ENCODE measurements around the gene SMOC2.
A peak's percentile ranks its signal among the peaks of the same experiment; 100 is the strongest.
"Not testable (repeated sequence)": the region's sequence is repeated elsewhere in the genome, so short reads cannot be mapped to it uniquely, and the experiment has no call there.

SMOC2 gene

GRCh38 chr6:168694797-168695196 is 253.8 kb downstream of the SMOC2 start:
- not testable (repeated sequence) for DNase-seq

GRCh38 chr6:168695701-168696100 is 254.7 kb downstream of the SMOC2 start:
- no peak for DNase-seq

GRCh38 chr6:168698923-168699322 is 257.9 kb downstream of the SMOC2 start:
- DNase-seq = no peak

GRCh38 chr6:168699631-168700295 is 258.8 kb downstream of the SMOC2 start:
- DNase-seq = no peak

- DNase-seq = no peak
These were observed 259.9 kb downstream of the SMOC2 start for GRCh38 chr6:168700880-168701279.

- DNase-seq = no peak
These were observed 263.0 kb downstream of the SMOC2 start for GRCh38 chr6:168703990-168704389.

- no peak for DNase-seq
These were observed 263.7 kb downstream of the SMOC2 start for GRCh38 chr6:168704678-168705077.

- not testable (repeated sequence) for DNase-seq
These were observed 264.3 kb downstream of the SMOC2 start for GRCh38 chr6:168705271-168705670.

GRCh38 chr6:168706471-168707177 is 265.6 kb downstream of the SMOC2 start:
- no peak for DNase-seq

- DNase-seq = no peak
These were observed 267.5 kb downstream of the SMOC2 start for GRCh38 chr6:168708526-168708925.

- DNase-seq = no peak
These were observed 268.0 kb downstream of the SMOC2 start for GRCh38 chr6:168708984-168709383.

- no peak for DNase-seq
These were observed 268.4 kb downstream of the SMOC2 start for GRCh38 chr6:168709390-168709789.

GRCh38 chr6:168709991-168710390 is 269.0 kb downstream of the SMOC2 start:
- DNase-seq = no peak

- no peak for DNase-seq
These were observed 270.2 kb downstream of the SMOC2 start for GRCh38 chr6:168711049-168711640.

GRCh38 chr6:168711666-168712300 is 270.8 kb downstream of the SMOC2 start:
- DNase-seq = no peak

GRCh38 chr6:168712993-168713392 is 272.0 kb downstream of the SMOC2 start:
- DNase-seq = no peak

GRCh38 chr6:168713839-168714238 is 272.9 kb downstream of the SMOC2 start:
- peak; percentile 5 for DNase-seq

- DNase-seq = no peak
These were observed 273.7 kb downstream of the SMOC2 start for GRCh38 chr6:168714547-168715260.

GRCh38 chr6:168715643-168716481 is 274.9 kb downstream of the SMOC2 start:
- no peak for DNase-seq

GRCh38 chr6:168716581-168716980 is 275.6 kb downstream of the SMOC2 start:
- no peak for DNase-seq

- no peak for DNase-seq
These were observed 276.5 kb downstream of the SMOC2 start for GRCh38 chr6:168717491-168717890.

All from stimulated activated CD4-positive, alpha-beta T cell treated with anti-CD3 and anti-CD28 coated beads, Interleukin-1b, Interleukin-23, amount 100 ng/mL, for 48 hours (primary cell).